DOHH2 (cell line): ENCODE results near the gene ZNF346.
"Not testable (repeated sequence)": the region's sequence is repeated elsewhere in the genome, so short reads cannot be mapped to it uniquely, and the experiment has no call there.

Source experiments
- H3F3A ChIP-seq: fragments of 200-600 bp; sonication (generic), shearing (Covaris generic); 2 replicates; pipeline ENCODE4 v1.6.0; 2016; ENCODE audit warnings: antibody characterized with exemption, mild to moderate bottlenecking; ENCODE audit not compliant: control insufficient read depth, insufficient read depth
- H3K27ac ChIP-seq: fragments of 200-600 bp; sonication (generic); 2 replicates; pipeline ENCODE4 v1.5.1; 2014; ENCODE audit warnings: low read depth, mild to moderate bottlenecking, low read length, moderate library complexity
- H3K27me3 ChIP-seq: fragments of 200-600 bp; sonication (generic); 2 replicates; pipeline ENCODE4 v1.6.1; 2014; ENCODE audit warnings: mild to moderate bottlenecking, low read length, mixed read lengths; ENCODE audit not compliant: control insufficient read depth
- H3K36me3 ChIP-seq: fragments of 200-600 bp; sonication (generic); 2 replicates; pipeline ENCODE4 v1.6.1; 2014; ENCODE audit warnings: mild to moderate bottlenecking, low read length, moderate library complexity, mixed read lengths; ENCODE audit not compliant: control insufficient read depth
- H3K4me1 ChIP-seq: fragments of 200-600 bp; sonication (generic); 2 replicates; pipeline ENCODE4 v1.6.1; 2014; ENCODE audit warnings: mild to moderate bottlenecking, low read length, mixed read lengths; ENCODE audit not compliant: control insufficient read depth
- H3K4me2 ChIP-seq: fragments of 200-600 bp; sonication (generic); 2 replicates; pipeline ENCODE4 v1.6.0; 2014; ENCODE audit warnings: mild to moderate bottlenecking, low read length, moderate library complexity
- H3K4me3 ChIP-seq: fragments of 200-600 bp; sonication (generic); 2 replicates; pipeline ENCODE4 v1.5.1; 2014; ENCODE audit warnings: mild to moderate bottlenecking, low read length, mixed read lengths
- H3K79me2 ChIP-seq: fragments of 200-600 bp; sonication (generic); 2 replicates; pipeline ENCODE4 v1.6.1; 2014; ENCODE audit warnings: mild to moderate bottlenecking, low read length, mixed read lengths; ENCODE audit not compliant: control insufficient read depth
- H3K9me2 ChIP-seq: fragments of 200-600 bp; sonication (generic); replicated peaks from 2 replicates; pipeline ENCODE4 v1.6.1; 2014; ENCODE audit warnings: mild to moderate bottlenecking, low read length, mixed read lengths; ENCODE audit not compliant: control insufficient read depth
- H3K9me3 ChIP-seq: fragments of 200-600 bp; sonication (generic); 2 replicates; pipeline ENCODE4 v1.6.1; 2014; ENCODE audit warnings: antibody characterized with exemption, low read length, mixed read lengths; ENCODE audit not compliant: control insufficient read depth, insufficient read depth
- H4K20me1 ChIP-seq: fragments of 200-600 bp; sonication (generic); 2 replicates; pipeline ENCODE4 v1.6.0; 2014; ENCODE audit warnings: low read depth, mild to moderate bottlenecking, antibody characterized with exemption, low read length, moderate library complexity; ENCODE audit not compliant: control insufficient read depth, insufficient read depth
- CTCF ChIP-seq: fragments of 200-600 bp; sonication (generic); IDR thresholded peaks from one replicate; pipeline ENCODE4 v1.5.1; 2014; ENCODE audit warnings: antibody characterized with exemption, mild to moderate bottlenecking, low read depth, low read length; ENCODE audit not compliant: poor library complexity, severe bottlenecking
- EZH2phosphoT487 ChIP-seq: fragments of 200-600 bp; sonication (generic); IDR thresholded peaks from 2 replicates; pipeline ENCODE4 v1.6.1; 2017; ENCODE audit warnings: borderline replicate concordance, mild to moderate bottlenecking, antibody characterized with exemption, low read length, moderate library complexity, mixed read lengths

The ZNF346 gene

DNA sequence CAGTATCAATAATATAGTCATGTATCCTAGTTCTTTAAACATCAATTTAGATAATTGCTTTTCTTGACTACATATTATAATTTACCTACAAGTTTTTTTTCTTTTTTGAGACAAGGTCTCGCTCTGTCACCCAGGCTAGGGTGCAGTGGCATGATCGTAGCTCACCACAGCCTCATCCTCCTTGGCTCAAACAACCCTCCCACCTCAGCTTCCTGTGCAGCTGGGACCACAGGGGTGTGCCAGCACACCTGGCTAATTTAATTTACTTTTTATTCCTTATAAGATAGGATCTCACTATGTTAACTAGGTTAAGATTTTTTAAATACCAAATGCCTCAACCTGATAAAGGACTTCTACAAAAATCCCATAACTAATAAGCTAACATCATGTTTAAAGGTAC is 37.0 kb upstream of the ZNF346 start:
- H3K27ac ChIP-seq = peak overlapping the region; percentile 84
- H3K9me3 ChIP-seq = no peaks in the 10 kb centered on the region
- no peaks in the 10 kb centered on the region for H3K9me2 ChIP-seq
- H3K4me2 ChIP-seq = peak overlapping the region; percentile 73
- H3K79me2 ChIP-seq = peaks cover 100% of the 10 kb centered on the region
- H3K27me3 ChIP-seq = no peaks in the 10 kb centered on the region
- no peak for TF ChIP-seq EZH2phosphoT487
- no peak for TF ChIP-seq CTCF
- H3K36me3 ChIP-seq = peaks cover 37% of the 10 kb centered on the region
- peak overlapping the region; percentile 62 for H3K4me3 ChIP-seq
- H3F3A ChIP-seq = peaks cover 34% of the 10 kb centered on the region
- H4K20me1 ChIP-seq = peaks cover 3% of the 10 kb centered on the region; the same call in 1 of the 2 replicates
- H3K4me1 ChIP-seq = peaks cover 68% of the 10 kb centered on the region

- peak overlapping the region; percentile 84 for H3K27ac ChIP-seq
- TF ChIP-seq CTCF (no peak), EZH2phosphoT487 (no peak)
- peaks cover 75% of the 10 kb centered on the region for H3K4me1 ChIP-seq
- H3K9me2 ChIP-seq = no peaks in the 10 kb centered on the region
- peaks cover 37% of the 10 kb centered on the region for H3F3A ChIP-seq
- peaks cover 99% of the 10 kb centered on the region for H3K79me2 ChIP-seq
- H3K4me3 ChIP-seq = peak overlapping the region; percentile 62
- H3K4me2 ChIP-seq = peak overlapping the region; percentile 73
- peaks cover 33% of the 10 kb centered on the region for H3K36me3 ChIP-seq
- H4K20me1 ChIP-seq = peaks cover 3% of the 10 kb centered on the region; the same call in 1 of the 2 replicates
- no peaks in the 10 kb centered on the region for H3K9me3 ChIP-seq
- no peaks in the 10 kb centered on the region for H3K27me3 ChIP-seq
Observed at GRCh38 chr5:176986280-176986679, 36.2 kb upstream of the ZNF346 start.

- TF ChIP-seq EZH2phosphoT487 (no peak), CTCF (no peak)
- Histone ChIP-seq H3K79me2 (peaks cover 99% of the 10 kb centered on the region), H3K4me2 (peak overlapping the region; percentile 73), H3F3A (peaks cover 41% of the 10 kb centered on the region), H3K27ac (peak overlapping the region; percentile 84), H4K20me1 (peaks cover 3% of the 10 kb centered on the region; the same call in 1 of the 2 replicates), H3K9me2 (no peaks in the 10 kb centered on the region), H3K4me3 (peak overlapping the region; percentile 23), H3K27me3 (no peaks in the 10 kb centered on the region), H3K4me1 (peaks cover 80% of the 10 kb centered on the region), H3K9me3 (no peaks in the 10 kb centered on the region), H3K36me3 (peaks cover 26% of the 10 kb centered on the region)
Observed at GRCh38 chr5:176987583-176987982, 34.9 kb upstream of the ZNF346 start.

- H3K4me2 ChIP-seq = peak overlapping the region; percentile 70
- not testable (repeated sequence) for H3K27me3 ChIP-seq, H4K20me1 ChIP-seq, H3K9me3 ChIP-seq, H3K4me3 ChIP-seq, H3K9me2 ChIP-seq
- peak overlapping the region; percentile 87 for H3K27ac ChIP-seq
- peaks cover 64% of the 10 kb centered on the region for H3F3A ChIP-seq
- H3K79me2 ChIP-seq = peaks cover 99% of the 10 kb centered on the region
- H3K36me3 ChIP-seq = peaks cover 31% of the 10 kb centered on the region
- H3K4me1 ChIP-seq = peaks cover 98% of the 10 kb centered on the region
Observed at GRCh38 chr5:176993081-176993480, 29.4 kb upstream of the ZNF346 start.
